ENCODE data around the gene HYLS1.

The HYLS1 gene

GRCh38 chr11:125945011-125945796 lies 57.7 kb downstream of the HYLS1 start:
- H3K4me1 ChIP-seq (ENCODE audit: insufficient read depth, low read length), result no peaks in the 10 kb centered on the region; the same call in 1 of the 2 replicates
- H4K20me1 ChIP-seq (ENCODE audit: insufficient read depth, low read length), result no peaks in the 10 kb centered on the region
- DNase-seq (no peak), ATAC-seq (ENCODE audit: insufficient read depth, low read depth) (no peak)
- TF ChIP-seq EZH2 (IDR thresholded peaks at IDR 0.05; ENCODE audit: borderline replicate concordance, low read depth, low read length, severe bottlenecking), result no peak
- TF ChIP-seq CTCF (IDR thresholded peaks at IDR 0.05; ENCODE audit: borderline replicate concordance, extremely low read depth, low read length, poor library complexity, severe bottlenecking), result no peak
- H3K9me3 ChIP-seq (ENCODE audit: insufficient read depth, low read length, severe bottlenecking), result no peaks in the 10 kb centered on the region
- no peak overlapping the region for H2AFZ ChIP-seq (ENCODE audit: low read depth, low read length)
- H3K4me2 ChIP-seq (ENCODE audit: insufficient read depth, low read length), result no peak overlapping the region
- no peaks in the 10 kb centered on the region for H3K27me3 ChIP-seq (ENCODE audit: insufficient read depth, low read length, poor library complexity)
- no peak overlapping the region for H3K9ac ChIP-seq (ENCODE audit: low read depth, low read length)
- no peak overlapping the region for H3K27ac ChIP-seq (ENCODE audit: low read length)
- no peaks in the 10 kb centered on the region for H3K36me3 ChIP-seq (ENCODE audit: insufficient read depth, low read length)
- no peak overlapping the region for H3K4me3 ChIP-seq (ENCODE audit: low read depth in 1 of 2, low read length in 2 of 2)
- H3K79me2 ChIP-seq (ENCODE audit: insufficient read depth, low read length), result no peaks in the 10 kb centered on the region

- no peak for DNase-seq
- no peaks in the 10 kb centered on the region; the same call in 1 of the 2 replicates for H3K4me1 ChIP-seq (ENCODE audit: insufficient read depth, low read length)
- H3K9me3 ChIP-seq (ENCODE audit: insufficient read depth, low read length, severe bottlenecking), result no peaks in the 10 kb centered on the region
- no peak within 1 kb of the TSS for H3K4me3 ChIP-seq (ENCODE audit: low read depth in 1 of 2, low read length in 2 of 2)
- H3K27me3 ChIP-seq (ENCODE audit: insufficient read depth, low read length, poor library complexity), result no peaks in the 10 kb centered on the region
- TF ChIP-seq CTCF (IDR thresholded peaks at IDR 0.05; ENCODE audit: borderline replicate concordance, extremely low read depth, low read length, poor library complexity, severe bottlenecking), result no peak
- TF ChIP-seq EZH2 (IDR thresholded peaks at IDR 0.05; ENCODE audit: borderline replicate concordance, low read depth, low read length, severe bottlenecking), result no peak
- no peaks in the 10 kb centered on the region for H4K20me1 ChIP-seq (ENCODE audit: insufficient read depth, low read length)
- H3K27ac ChIP-seq (ENCODE audit: low read length), result no peak within 1 kb of the TSS
- no peaks in the 10 kb centered on the region for H3K36me3 ChIP-seq (ENCODE audit: insufficient read depth, low read length)
- no peak within 1 kb of the TSS for H2AFZ ChIP-seq (ENCODE audit: low read depth, low read length)
- no peak within 1 kb of the TSS for H3K4me2 ChIP-seq (ENCODE audit: insufficient read depth, low read length)
- H3K79me2 ChIP-seq (ENCODE audit: insufficient read depth, low read length), result no peaks in the 10 kb centered on the region
- no peak within 1 kb of the TSS for H3K9ac ChIP-seq (ENCODE audit: low read depth, low read length)
- ATAC-seq (ENCODE audit: insufficient read depth, low read depth), result no peak
Observed at GRCh38 chr11:125945797-125946520, 58.5 kb downstream of the HYLS1 start, which contains the start of gene VSIG10L2. VSIG10L2 (plus strand) TSS chr11:125946044; CDS start chr11:125946056, 12 bp downstream.

GRCh38 chr11:125946712-125947418 lies 59.4 kb downstream of the HYLS1 start:
- H3K36me3 ChIP-seq (ENCODE audit: insufficient read depth, low read length), result no peaks in the 10 kb centered on the region
- no peaks in the 10 kb centered on the region for H3K9me3 ChIP-seq (ENCODE audit: insufficient read depth, low read length, severe bottlenecking)
- no peaks in the 10 kb centered on the region for H3K79me2 ChIP-seq (ENCODE audit: insufficient read depth, low read length)
- H3K27ac ChIP-seq (ENCODE audit: low read length), result no peak overlapping the region
- TF ChIP-seq EZH2 (IDR thresholded peaks at IDR 0.05; ENCODE audit: borderline replicate concordance, low read depth, low read length, severe bottlenecking) (no peak), CTCF (IDR thresholded peaks at IDR 0.05; ENCODE audit: borderline replicate concordance, extremely low read depth, low read length, poor library complexity, severe bottlenecking) (no peak)
- ATAC-seq (ENCODE audit: insufficient read depth, low read depth) (no peak), DNase-seq (no peak)
- no peak overlapping the region for H3K9ac ChIP-seq (ENCODE audit: low read depth, low read length)
- no peak overlapping the region for H3K4me2 ChIP-seq (ENCODE audit: insufficient read depth, low read length)
- H2AFZ ChIP-seq (ENCODE audit: low read depth, low read length), result no peak overlapping the region
- no peaks in the 10 kb centered on the region; the same call in 1 of the 2 replicates for H3K4me1 ChIP-seq (ENCODE audit: insufficient read depth, low read length)
- H4K20me1 ChIP-seq (ENCODE audit: insufficient read depth, low read length), result no peaks in the 10 kb centered on the region
- no peak overlapping the region for H3K4me3 ChIP-seq (ENCODE audit: low read depth in 1 of 2, low read length in 2 of 2)
- H3K27me3 ChIP-seq (ENCODE audit: insufficient read depth, low read length, poor library complexity), result no peaks in the 10 kb centered on the region
